ENCODE data around the gene SLC9A1. TPM values are rescaled to one million over a fixed set of nuclear protein-coding genes. Genes with fewer than 3 reads are reported as not detected.

The SLC9A1 gene
- total RNA-seq, 1 donor from 2014 or later, result 27.9 TPM

DNA sequence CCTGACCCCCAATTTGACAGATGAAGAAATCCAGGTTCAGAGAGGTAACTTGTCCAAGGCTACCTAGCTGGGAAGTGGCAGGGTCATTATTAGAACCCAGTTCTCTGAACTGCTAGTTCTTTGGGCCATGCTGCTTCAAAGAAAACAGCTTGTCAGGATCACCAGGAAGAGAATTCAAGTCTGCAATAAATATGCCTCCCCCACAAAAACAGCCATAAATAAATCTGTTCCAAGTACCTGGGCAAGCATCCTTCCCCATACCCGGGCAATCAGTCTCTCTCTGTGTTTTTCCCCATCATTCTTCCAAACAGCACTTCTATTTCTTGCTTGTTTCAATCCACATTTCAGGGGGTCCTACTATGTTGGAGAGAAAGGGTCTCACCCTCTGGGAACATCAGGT, 34.1 kb downstream of the SLC9A1 start:
- Mint-ChIP-seq H3K9me3 (no peaks in the 10 kb centered on the region), H3K36me3 (ENCODE audit: low read depth) (no peaks in the 10 kb centered on the region), H3K27ac (no peak overlapping the region), H3K4me1 (ENCODE audit: low read depth) (peaks cover 9% of the 10 kb centered on the region), H3K4me3 (no peak overlapping the region), H3K27me3 (ENCODE audit: insufficient read depth) (no peaks in the 10 kb centered on the region)
- intact Hi-C loops (cut with micrococcal nuclease), result no loop called here
- no peak for DNase-seq (ENCODE audit: low spot score)

DNA sequence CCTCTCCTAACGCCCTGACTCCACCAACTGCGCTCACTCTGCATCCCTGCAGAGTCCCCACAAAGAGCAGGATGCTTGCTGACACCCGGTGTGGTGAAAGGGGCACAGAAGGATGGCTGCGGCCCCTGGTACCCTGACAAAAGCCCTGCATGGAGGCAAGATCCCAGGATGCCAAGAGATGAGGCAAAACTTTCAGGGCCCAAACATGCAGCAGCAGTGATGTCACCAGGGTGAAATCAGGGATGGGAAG, 36.6 kb downstream of the SLC9A1 start:
- Mint-ChIP-seq H3K4me3 (no peak overlapping the region), H3K27me3 (ENCODE audit: insufficient read depth) (no peaks in the 10 kb centered on the region), H3K36me3 (ENCODE audit: low read depth) (peaks cover 8% of the 10 kb centered on the region), H3K9me3 (no peaks in the 10 kb centered on the region), H3K27ac (no peak overlapping the region), H3K4me1 (ENCODE audit: low read depth) (peaks cover 31% of the 10 kb centered on the region)
- intact Hi-C loops (cut with micrococcal nuclease), result loop anchor here (10.0 kb wide), 1 partner anchor 276 kb away; the partner anchor contains the start of gene GPR3
- DNase-seq (ENCODE audit: low spot score), result no peak

DNA sequence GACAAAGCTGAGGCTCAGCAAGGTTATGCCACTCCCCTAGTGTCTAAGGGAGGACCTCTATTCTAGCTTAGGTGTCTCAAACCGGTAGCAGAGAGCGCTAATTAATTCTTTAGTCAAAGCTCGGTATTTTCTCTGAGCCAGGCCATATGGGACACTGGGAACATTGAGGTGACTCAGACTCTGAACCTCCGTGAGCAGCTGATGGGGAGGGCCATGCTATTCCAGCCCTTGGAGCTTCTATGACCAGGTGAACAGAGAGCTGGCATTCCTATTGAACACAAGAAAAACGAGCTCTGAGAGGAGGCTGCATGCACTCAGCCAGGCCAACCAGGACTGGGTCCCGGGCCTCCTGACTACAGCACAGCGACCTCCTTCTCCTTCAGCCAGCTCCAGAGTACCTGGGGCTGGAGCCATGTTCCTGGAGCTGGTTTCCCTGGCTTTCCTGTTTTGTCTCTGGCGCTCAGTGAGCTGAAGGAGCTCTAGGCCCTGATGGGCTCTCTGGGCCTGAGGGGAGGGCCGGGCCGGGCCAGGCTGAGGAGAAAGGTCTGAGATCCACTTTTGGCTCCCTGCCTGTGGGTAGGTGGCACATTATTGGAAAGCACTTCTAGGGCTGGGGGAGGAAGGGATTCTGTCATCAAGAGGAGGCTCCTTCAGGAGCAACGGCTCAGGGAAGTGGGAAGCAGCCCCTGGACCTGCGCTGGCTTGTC, 37.0 kb downstream of the SLC9A1 start:
- Mint-ChIP-seq H3K27ac (no peak overlapping the region), H3K9me3 (no peaks in the 10 kb centered on the region), H3K27me3 (ENCODE audit: insufficient read depth) (no peaks in the 10 kb centered on the region), H3K36me3 (ENCODE audit: low read depth) (peaks cover 8% of the 10 kb centered on the region), H3K4me1 (ENCODE audit: low read depth) (peaks cover 36% of the 10 kb centered on the region), H3K4me3 (no peak overlapping the region)
- intact Hi-C loops (cut with micrococcal nuclease), result loop anchor here (10.0 kb wide), 1 partner anchor 277 kb away; the partner anchor contains the start of gene GPR3
- no peak for DNase-seq (ENCODE audit: low spot score)

DNA sequence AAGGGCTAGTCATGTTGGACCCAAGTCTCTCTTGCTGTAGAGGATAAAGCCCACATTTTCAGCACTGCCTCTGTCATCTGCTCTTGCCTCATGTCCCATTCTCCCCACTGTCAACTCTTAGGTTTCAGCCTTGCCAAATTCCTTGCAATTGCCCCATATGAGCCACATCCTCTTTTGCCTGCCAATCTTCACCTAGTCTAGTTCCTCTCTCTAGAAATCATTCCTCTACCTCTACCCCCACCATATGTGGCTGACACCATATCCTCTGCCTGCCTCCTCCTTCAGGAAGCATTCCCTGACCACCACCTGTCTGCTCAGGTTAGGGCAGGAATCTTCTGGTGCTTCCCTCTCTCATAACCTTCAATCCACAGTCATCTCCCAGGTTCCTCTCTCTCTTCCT, 38.2 kb downstream of the SLC9A1 start:
- peaks cover 11% of the 10 kb centered on the region for H3K36me3 Mint-ChIP-seq (ENCODE audit: low read depth)
- no peaks in the 10 kb centered on the region for H3K27me3 Mint-ChIP-seq (ENCODE audit: insufficient read depth)
- no peak overlapping the region for H3K27ac Mint-ChIP-seq
- no peaks in the 10 kb centered on the region for H3K9me3 Mint-ChIP-seq
- no peak for DNase-seq (ENCODE audit: low spot score)
- H3K4me3 Mint-ChIP-seq, result no peak overlapping the region
- intact Hi-C loops (cut with micrococcal nuclease), result loop anchor here (10.0 kb wide), 1 partner anchor 278 kb away; the partner anchor contains the start of gene GPR3
- peaks cover 46% of the 10 kb centered on the region for H3K4me1 Mint-ChIP-seq (ENCODE audit: low read depth)

GRCh38 chr1:27116232-27116631, 38.7 kb downstream of the SLC9A1 start:
- no peak for DNase-seq (ENCODE audit: low spot score)
- intact Hi-C loops (cut with micrococcal nuclease), result loop anchor here (10.0 kb wide), 1 partner anchor 279 kb away; the partner anchor contains the start of gene GPR3
- Mint-ChIP-seq H3K36me3 (ENCODE audit: low read depth) (peaks cover 11% of the 10 kb centered on the region), H3K27ac (no peak overlapping the region), H3K4me1 (ENCODE audit: low read depth) (peaks cover 47% of the 10 kb centered on the region), H3K4me3 (no peak overlapping the region), H3K27me3 (ENCODE audit: insufficient read depth) (no peaks in the 10 kb centered on the region), H3K9me3 (no peaks in the 10 kb centered on the region)

GRCh38 chr1:27114546-27114945, 40.4 kb downstream of the SLC9A1 start:
- Mint-ChIP-seq H3K9me3 (no peaks in the 10 kb centered on the region), H3K4me1 (ENCODE audit: low read depth) (peaks cover 47% of the 10 kb centered on the region), H3K4me3 (no peak overlapping the region), H3K27ac (no peak overlapping the region), H3K27me3 (ENCODE audit: insufficient read depth) (no peaks in the 10 kb centered on the region), H3K36me3 (ENCODE audit: low read depth) (peaks cover 11% of the 10 kb centered on the region)
- DNase-seq (ENCODE audit: low spot score), result no peak
- intact Hi-C loops (cut with micrococcal nuclease), result loop anchor here (10.0 kb wide), 1 partner anchor 280 kb away; the partner anchor contains the start of gene GPR3

DNA sequence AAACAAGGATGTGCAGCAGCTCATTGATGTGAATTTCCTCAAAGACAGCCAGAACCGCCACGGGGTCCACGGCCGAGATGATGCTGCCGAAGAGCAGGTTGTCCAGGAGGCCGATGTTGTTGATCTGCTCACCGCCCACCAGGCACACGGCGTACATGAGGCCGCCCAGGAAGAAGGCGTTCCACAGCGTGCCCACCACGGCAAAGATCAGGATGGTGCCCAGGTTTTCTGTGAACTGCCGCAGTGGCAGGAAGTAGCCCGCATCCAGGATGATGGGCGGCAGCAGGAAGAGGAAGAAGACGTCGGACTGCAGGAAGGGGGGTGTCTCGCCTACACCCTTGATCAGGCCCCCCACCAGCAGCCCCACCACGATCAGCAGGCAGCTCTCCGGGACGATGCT, 41.1 kb downstream of the SLC9A1 start:
- Mint-ChIP-seq H3K9me3 (no peaks in the 10 kb centered on the region), H3K27ac (peak overlapping the region; percentile 46), H3K4me3 (peak overlapping the region; percentile 12), H3K27me3 (ENCODE audit: insufficient read depth) (no peaks in the 10 kb centered on the region), H3K36me3 (ENCODE audit: low read depth) (peaks cover 16% of the 10 kb centered on the region), H3K4me1 (ENCODE audit: low read depth) (peaks cover 51% of the 10 kb centered on the region)
- intact Hi-C loops (cut with micrococcal nuclease), result loop anchor here (10.0 kb wide), 1 partner anchor 281 kb away; the partner anchor contains the start of gene GPR3
- DNase-seq (ENCODE audit: low spot score), result no peak

GRCh38 chr1:27111626-27112573, 43.0 kb downstream of the SLC9A1 start:
- Mint-ChIP-seq H3K36me3 (ENCODE audit: low read depth) (peaks cover 18% of the 10 kb centered on the region), H3K4me1 (ENCODE audit: low read depth) (peaks cover 49% of the 10 kb centered on the region), H3K9me3 (no peaks in the 10 kb centered on the region), H3K4me3 (peak overlapping the region; percentile 41), H3K27me3 (ENCODE audit: insufficient read depth) (no peaks in the 10 kb centered on the region), H3K27ac (peak overlapping the region; percentile 77)
- intact Hi-C loops (cut with micrococcal nuclease), result loop anchor here (1.0 to 10.0 kb wide), 3 partner anchors 25 to 283 kb away; partner anchors contain the start of genes GPR3 and SLC9A1
- peak; percentile 61 for DNase-seq (ENCODE audit: low spot score)

GRCh38 chr1:27109103-27109822, 45.7 kb downstream of the SLC9A1 start:
- Mint-ChIP-seq H3K9me3 (no peaks in the 10 kb centered on the region), H3K4me1 (ENCODE audit: low read depth) (peaks cover 37% of the 10 kb centered on the region), H3K27ac (no peak overlapping the region), H3K36me3 (ENCODE audit: low read depth) (peaks cover 17% of the 10 kb centered on the region), H3K27me3 (ENCODE audit: insufficient read depth) (no peaks in the 10 kb centered on the region), H3K4me3 (no peak overlapping the region)
- intact Hi-C loops (cut with micrococcal nuclease), result no loop called here
- no peak for DNase-seq (ENCODE audit: low spot score)

- intact Hi-C loops (cut with micrococcal nuclease), result no loop called here
- H3K4me3 Mint-ChIP-seq, result no peak overlapping the region
These were observed 46.3 kb downstream of the SLC9A1 start for GRCh38 chr1:27108588-27108987.

DNA sequence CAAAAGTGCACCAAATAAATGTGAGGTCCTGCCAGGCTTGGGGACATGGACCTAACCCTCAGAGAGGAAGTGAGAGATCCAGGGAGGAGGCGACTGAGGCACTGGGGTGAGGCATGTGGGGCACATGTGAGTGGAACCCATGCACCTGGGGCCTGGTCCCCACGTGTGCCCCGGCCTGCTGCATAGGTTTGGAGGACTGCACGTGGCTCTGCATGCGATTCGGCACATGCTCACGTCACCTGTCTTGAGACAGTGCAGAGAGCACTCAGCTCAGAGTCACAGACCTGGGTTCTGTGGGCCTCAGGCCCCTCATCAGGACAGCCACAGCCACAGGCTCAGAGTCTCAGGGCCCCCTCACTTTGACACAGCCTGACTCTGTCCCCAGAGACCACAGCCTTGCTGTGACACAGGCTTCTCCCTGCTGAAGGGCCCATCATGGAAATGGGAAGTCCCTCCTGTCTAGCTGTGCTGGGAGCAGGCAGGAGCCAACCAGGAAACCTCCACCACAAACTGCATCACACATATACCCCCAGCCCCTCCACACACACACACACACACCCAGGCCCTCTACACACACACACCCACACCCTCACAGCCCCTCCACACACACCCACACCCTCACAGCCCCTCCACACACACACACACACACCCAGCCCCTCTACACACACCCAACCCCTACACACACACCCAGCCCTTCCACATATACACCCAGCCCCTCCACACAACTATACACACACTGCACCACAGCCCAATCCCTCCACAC, 48.2 kb downstream of the SLC9A1 start:
- DNase-seq (ENCODE audit: low spot score), result no peak
- H3K4me1 Mint-ChIP-seq (ENCODE audit: low read depth), result peaks cover 14% of the 10 kb centered on the region
- H3K27ac Mint-ChIP-seq, result no peak overlapping the region
- H3K9me3 Mint-ChIP-seq, result no peaks in the 10 kb centered on the region
- H3K27me3 Mint-ChIP-seq (ENCODE audit: insufficient read depth), result no peaks in the 10 kb centered on the region
- intact Hi-C loops (cut with micrococcal nuclease), result no loop called here
- H3K4me3 Mint-ChIP-seq, result no peak overlapping the region
- H3K36me3 Mint-ChIP-seq (ENCODE audit: low read depth), result peaks cover 13% of the 10 kb centered on the region

More at GRCh38 chr1:27108588-27108987, 46.3 kb downstream of the SLC9A1 start:
- H3K27me3 Mint-ChIP-seq (ENCODE audit: insufficient read depth), result no peaks in the 10 kb centered on the region
- H3K4me1 Mint-ChIP-seq (ENCODE audit: low read depth), result peaks cover 31% of the 10 kb centered on the region
- no peak for DNase-seq (ENCODE audit: low spot score)
- H3K27ac Mint-ChIP-seq, result no peak overlapping the region
- H3K36me3 Mint-ChIP-seq (ENCODE audit: low read depth), result peaks cover 12% of the 10 kb centered on the region
- no peaks in the 10 kb centered on the region for H3K9me3 Mint-ChIP-seq

- Mint-ChIP-seq H3K27ac (no peak overlapping the region), H3K4me3 (no peak overlapping the region), H3K9me3 (no peaks in the 10 kb centered on the region), H3K27me3 (ENCODE audit: insufficient read depth) (no peaks in the 10 kb centered on the region), H3K4me1 (ENCODE audit: low read depth) (peaks cover 13% of the 10 kb centered on the region), H3K36me3 (ENCODE audit: low read depth) (peaks cover 13% of the 10 kb centered on the region)
- no peak for DNase-seq (ENCODE audit: low spot score)
- intact Hi-C loops (cut with micrococcal nuclease), result no loop called here
These were observed 49.9 kb downstream of the SLC9A1 start for GRCh38 chr1:27105018-27105417.
